ENCODE measurements around the gene BCL6.
"Not testable (repeated sequence)": the region's sequence is repeated elsewhere in the genome, so short reads cannot be mapped to it uniquely, and the experiment has no call there.

BCL6 gene

GRCh38 chr3:187713504-187713903 lies 31.8 kb downstream of the BCL6 start:
- peak; percentile 51 for DNase-seq (ENCODE audit: low spot score)

DNA sequence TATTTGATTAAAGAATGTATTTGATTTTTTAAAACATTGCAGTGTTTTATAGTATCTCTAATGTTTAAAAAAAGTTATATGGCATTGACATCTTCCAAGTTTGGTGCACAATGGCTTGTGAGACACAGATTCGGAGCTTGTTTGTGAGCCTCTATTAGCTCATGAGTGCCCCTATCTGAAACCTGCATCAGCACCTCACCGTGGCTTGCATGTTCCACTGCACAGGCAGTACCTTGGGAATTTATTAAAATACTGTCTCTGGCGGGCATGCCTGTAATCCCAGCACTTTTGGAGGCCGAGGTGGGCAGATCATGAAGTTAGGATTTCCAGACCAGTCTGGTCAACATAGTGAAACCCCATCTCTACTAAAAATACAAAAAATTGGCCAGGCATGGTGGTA lies 36.1 kb downstream of the BCL6 start:
- no peak for DNase-seq (ENCODE audit: low spot score)

GRCh38 chr3:187708696-187709095 lies 36.6 kb downstream of the BCL6 start:
- DNase-seq (ENCODE audit: low spot score) = no peak

GRCh38 chr3:187706971-187707370 lies 38.3 kb downstream of the BCL6 start:
- no peak for DNase-seq (ENCODE audit: low spot score)

GRCh38 chr3:187705164-187705563 lies 40.1 kb downstream of the BCL6 start:
- no peak for DNase-seq (ENCODE audit: low spot score)

- DNase-seq (ENCODE audit: low spot score) = no peak
Observed at GRCh38 chr3:187702507-187703033, 42.7 kb downstream of the BCL6 start, which contains the start of gene RTP2. RTP2 (minus strand) TSS chr3:187702557; CDS start chr3:187702128, 429 bp downstream.

DNA sequence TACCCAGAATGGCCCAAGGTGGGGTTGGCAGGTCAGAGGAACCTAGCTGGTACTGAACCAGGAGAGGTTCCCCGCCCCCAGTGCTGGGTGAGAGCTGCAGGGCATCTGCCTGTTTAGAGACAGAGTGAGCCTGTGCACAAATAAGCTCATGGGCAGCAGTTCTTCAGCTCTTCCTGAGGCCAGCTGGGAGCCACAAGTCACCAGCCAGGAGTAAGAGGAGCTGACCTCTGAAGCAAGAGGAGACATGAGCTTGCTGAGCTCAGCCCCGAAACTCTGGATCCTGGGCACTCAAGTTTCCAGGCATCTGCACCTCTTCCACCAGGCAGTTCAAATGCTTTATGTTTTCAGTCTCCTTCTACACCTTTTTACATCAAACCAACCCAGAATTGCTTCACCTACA lies 45.0 kb downstream of the BCL6 start:
- DNase-seq (ENCODE audit: low spot score) = no peak

DNA sequence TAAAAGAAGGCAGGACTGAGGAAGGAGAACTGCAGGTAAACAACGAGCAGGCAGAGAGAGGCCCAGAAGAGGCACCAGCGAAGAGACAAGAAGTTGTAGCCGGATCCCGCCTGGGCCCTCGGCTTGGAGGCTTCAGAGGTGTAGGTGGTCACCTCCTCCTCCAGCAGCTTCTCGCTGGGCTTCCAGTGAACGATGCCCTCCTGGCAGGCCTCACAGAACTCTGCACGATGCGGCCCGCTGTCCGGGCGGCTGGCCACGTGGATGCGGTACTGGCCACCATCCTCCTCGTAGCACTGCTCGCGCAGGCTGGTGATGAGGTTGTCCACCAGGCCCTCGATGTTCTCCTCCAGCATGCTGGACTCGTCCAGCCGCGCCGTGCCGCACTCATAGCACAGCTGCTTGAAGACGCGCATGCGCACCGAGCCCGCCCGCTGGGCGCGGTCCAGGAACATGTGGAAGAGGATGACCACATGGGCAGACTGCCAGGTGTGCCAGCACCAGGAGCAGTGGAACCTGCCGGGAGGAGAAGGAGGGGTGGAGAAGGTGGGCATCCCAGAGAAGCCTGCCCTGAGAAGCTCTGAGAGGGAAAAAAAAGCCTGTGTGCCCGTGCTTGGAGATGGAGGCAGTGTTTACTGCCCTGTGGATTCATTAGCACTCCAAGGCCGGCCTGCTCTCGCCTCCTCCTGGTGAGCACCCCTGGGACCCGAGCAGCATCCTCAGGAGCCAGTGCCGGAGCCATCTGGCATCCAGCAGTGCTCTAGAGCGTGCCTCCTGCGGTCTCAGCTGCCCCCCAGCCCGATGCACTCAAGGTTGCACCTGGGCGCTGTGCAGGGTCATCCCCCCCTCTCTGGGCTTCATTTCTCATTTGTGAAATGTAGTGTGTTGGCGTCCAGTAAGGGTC lies 46.5 kb downstream of the BCL6 start:
- DNase-seq (ENCODE audit: low spot score) = no peak

DNA sequence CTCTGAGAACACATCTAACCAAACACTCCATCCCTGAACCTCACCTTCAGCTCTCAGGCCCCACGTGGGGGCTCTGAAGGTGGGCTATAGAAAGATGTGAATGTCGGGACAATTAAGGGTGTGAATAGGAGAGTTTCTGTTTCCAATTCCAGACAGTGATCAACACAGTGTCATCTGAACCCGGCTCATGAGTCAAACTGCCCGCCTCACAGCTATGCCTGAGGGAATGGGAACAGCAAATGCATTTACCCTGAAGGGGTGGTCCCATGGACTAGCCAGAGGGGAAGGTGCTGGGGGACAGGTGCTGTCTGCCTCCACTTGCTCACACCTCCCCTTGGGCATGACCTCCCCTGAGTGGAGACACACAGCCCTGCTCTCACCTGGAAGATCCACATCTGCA lies 49.2 kb downstream of the BCL6 start:
- no peak for DNase-seq (ENCODE audit: low spot score)

DNA sequence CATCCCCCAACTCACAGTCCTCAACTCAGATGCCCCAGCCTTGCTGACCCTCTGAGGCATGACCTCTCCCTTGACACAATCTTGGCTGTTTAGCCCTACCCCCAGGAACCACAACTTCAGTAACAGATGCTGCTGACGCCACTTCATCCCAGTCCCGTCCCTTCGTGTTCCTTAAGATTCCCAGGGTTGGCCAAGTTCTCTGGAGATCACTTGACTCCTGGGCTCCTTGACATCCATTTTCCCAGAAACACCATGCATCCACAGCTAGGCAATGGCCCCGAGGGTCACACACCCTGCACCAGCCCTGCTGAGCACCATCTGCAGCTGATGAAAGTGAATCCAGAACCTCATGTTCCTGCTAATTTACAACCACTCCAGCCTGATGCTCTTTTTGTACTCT lies 49.8 kb downstream of the BCL6 start:
- no peak for DNase-seq (ENCODE audit: low spot score)

GRCh38 chr3:187694801-187695200 lies 50.5 kb downstream of the BCL6 start:
- DNase-seq (ENCODE audit: low spot score) = no peak

GRCh38 chr3:187693431-187693830 lies 51.8 kb downstream of the BCL6 start:
- DNase-seq (ENCODE audit: low spot score) = no peak

DNA sequence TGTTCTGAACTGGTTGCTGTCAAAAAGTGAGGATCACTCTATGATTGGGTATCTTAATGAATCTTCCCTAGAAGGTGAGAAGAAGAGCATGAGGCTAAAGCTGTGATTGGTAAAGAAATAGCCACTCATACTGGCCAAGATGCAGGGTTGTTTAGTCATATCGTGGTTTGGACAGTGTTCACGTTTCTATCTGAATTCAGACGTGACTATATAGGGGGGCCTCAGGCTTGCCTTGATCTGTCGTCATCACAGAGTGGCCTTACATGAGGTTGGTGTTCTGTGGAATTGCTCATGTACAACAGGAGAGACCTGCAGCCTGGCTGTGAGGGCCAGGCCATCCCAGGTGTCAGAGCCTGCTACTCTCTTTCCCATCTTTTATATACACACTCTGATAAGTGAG lies 55.3 kb downstream of the BCL6 start:
- DNase-seq (ENCODE audit: low spot score) = no peak

GRCh38 chr3:187686621-187687273 lies 58.5 kb downstream of the BCL6 start:
- DNase-seq (ENCODE audit: low spot score) = no peak

DNA sequence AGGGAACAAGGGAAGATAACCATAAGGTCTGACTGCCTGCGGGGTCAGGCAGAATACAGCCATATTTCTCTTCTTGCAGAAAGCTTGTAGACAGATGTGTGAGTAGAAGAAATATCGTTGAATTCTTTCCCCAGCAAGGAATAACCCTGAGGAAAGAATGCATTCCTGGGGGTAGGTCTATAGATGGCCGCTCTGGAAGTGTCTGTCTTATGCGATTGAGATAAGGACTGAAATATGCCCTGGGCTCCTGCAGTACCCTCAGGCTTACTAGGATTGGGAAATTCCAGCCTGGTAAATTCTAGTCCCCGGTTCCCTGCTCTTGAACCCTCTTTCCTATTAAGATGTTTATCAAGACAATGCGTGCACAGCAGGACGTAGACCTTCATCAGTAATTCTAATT lies 59.3 kb downstream of the BCL6 start:
- DNase-seq (ENCODE audit: low spot score) = no peak

DNA sequence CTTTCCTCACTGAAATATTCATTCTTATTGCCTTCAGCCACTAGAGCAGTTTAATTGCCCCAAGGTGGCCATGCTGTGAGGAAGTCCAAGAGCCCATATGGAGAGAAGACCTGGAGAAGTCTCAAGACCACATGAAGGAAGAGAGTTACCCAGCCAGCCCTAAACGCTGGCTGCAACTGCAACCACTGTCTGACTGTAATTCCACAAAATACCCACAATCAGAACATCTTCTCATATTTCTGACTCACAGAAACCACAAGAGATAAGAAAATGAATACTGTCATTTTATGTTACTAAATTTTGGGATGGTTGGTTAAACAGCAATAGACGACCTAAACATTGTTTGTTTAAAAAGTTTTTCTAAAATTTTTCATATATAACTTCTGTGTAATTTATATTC lies 60.4 kb downstream of the BCL6 start:
- DNase-seq (ENCODE audit: low spot score) = no peak

GRCh38 chr3:187684444-187684843 lies 60.8 kb downstream of the BCL6 start:
- no peak for DNase-seq (ENCODE audit: low spot score)

DNA sequence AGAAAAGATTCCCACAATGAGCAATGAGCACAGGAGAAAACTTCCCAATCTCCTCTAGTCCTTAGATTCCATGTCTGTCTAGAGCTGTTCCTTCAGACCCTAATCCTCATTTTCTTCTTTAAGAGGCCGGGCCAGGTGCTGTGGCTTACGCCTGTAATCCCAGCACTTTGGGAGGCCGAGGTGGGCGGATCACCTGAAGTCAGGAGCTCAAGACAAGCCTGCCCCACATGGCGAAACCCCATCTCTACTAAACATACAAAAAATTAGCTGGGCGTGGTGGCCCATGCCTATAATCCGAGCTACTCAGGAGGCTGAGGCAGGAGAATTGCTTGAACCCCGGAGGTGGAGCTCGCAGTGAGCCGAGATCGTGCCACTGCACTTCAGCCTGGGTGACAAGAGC lies 63.5 kb downstream of the BCL6 start:
- not testable (repeated sequence) for DNase-seq (ENCODE audit: low spot score)

DNA sequence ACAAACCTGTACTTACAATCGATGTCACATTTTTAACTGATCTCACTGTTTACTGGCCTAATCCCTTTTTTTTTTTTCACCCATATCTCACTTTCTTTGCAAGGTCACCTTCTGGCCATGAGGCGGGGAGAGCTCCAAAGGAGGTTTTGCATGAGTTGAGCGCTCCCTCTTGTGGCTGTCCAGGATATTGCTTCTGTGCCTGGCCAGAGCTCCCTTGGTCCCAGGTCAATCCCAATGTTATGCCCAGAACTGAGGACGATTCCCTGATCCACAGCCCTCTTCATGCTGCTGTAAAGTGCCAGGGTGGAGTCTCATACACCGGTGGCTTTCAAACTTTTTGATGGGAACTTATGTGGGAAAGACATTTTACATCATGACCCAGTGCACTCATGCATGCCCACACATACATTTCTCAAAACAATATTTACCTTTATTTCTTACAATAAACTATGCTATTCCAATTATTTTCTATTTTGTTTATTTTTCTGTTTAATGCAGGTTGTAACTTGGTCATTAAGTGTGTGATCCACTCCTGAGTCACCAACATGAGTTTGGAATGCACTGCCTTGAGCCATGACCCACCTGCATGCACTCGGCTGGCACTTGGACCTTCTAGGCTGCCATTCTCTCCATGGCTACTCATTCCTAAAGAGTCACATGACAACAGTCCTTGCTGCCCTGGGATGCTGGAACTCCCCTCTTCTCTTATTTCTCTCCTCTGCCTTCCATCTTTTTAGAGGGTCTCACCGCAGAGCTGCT lies 65.5 kb downstream of the BCL6 start:
- DNase-seq (ENCODE audit: low spot score) = peak; percentile 58

- no peak for DNase-seq (ENCODE audit: low spot score)
Observed at GRCh38 chr3:187678726-187679268, 66.5 kb downstream of the BCL6 start.

GRCh38 chr3:187677604-187678003 lies 67.7 kb downstream of the BCL6 start:
- no peak for DNase-seq (ENCODE audit: low spot score)

GRCh38 chr3:187673012-187673411 lies 72.3 kb downstream of the BCL6 start:
- DNase-seq (ENCODE audit: low spot score) = no peak

Measured in hematopoietic multipotent progenitor cell treated with erythropoietin and hydrocortisone succinate and interleukin-3 and kit ligand, for 15 days (in vitro differentiated cells).